NCI-H1092 treated with DMSO at 0.1 percent for 48 hours (cell line): Measurements from ENCODE around the gene PILRA.

ENCODE experiments used
- DNase-seq: peaks from one replicate; lab custom pipeline; 2025; lab: John Stamatoyannopoulos, UW

The PILRA gene

DNA sequence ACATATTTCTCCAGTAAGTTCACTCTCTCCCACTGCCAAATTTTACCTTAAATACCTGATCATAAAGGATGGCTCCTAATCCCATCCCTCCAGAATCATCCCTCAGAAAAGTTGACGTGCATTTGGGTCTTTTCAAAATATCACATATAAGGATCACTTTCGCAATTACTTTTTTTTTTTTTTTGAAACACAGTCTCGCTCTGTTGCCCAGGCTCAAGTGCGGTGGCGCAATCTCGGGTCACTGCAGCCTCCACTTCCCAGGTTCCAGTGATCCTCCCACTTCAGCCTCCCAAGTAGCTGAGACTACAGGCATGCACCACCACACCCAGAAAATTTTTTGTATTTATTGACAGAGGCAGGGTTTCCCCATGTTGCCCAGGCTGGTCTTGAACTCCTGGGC, 37.8 kb downstream of the PILRA start:
- no peak for DNase-seq

DNA sequence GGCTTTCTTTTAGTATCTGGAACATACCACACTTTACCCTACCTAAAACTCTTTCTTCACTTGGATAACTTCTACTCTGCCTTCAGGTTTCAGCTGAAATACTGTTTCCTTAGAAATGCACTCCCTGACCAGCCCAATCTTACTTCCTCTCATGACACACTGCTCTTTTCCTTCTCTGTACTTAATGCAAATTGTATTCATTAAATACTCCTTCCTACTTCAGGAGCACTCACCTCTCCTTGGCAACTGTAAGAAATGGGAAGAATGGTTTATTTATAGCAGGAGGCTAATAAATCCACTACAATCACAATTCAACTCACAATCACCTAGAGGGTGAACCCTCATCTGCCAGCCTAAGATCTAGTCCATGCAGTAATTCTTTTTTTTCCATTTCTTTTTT, 40.1 kb downstream of the PILRA start:
- no peak for DNase-seq

- DNase-seq: no peak
These were observed 40.6 kb downstream of the PILRA start for GRCh38 chr7:100413889-100414288.

- DNase-seq: no peak
These were observed 42.2 kb downstream of the PILRA start for GRCh38 chr7:100415448-100415847.

- no peak for DNase-seq
These were observed 45.8 kb downstream of the PILRA start for GRCh38 chr7:100418930-100419659.

DNA sequence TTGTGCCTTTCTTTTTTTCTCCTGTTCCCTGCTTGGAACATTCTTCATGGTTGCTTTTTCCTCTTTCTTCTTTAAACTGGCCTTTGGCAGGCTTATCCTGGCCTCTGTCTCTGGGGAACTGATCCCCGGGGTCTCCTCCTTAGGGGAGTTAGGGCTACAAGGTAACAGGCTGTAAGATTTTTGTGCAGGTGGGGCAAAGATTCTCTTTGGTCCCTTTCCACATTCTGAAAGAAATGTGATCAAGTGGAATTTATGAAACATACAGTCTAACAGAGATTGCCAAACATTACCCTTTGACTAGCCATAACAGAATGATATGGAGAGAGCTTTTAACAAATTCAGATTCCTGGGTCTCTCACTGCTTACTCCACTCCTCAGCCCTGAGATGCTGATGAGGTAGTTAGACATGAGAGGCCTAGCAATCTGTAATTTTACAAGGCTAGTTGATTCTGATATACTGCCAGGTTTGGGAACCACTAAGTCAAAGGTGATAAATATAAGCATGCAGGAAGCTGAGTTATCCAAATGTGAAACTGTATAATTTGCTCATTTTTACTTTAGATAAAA, 46.5 kb downstream of the PILRA start:
- no peak for DNase-seq

- DNase-seq: no peak
These were observed 50.0 kb downstream of the PILRA start for GRCh38 chr7:100423315-100423714.

GRCh38 chr7:100425347-100425746, 52.1 kb downstream of the PILRA start:
- DNase-seq: no peak

- no peak for DNase-seq
These were observed 53.2 kb downstream of the PILRA start for GRCh38 chr7:100426516-100426915.

DNA sequence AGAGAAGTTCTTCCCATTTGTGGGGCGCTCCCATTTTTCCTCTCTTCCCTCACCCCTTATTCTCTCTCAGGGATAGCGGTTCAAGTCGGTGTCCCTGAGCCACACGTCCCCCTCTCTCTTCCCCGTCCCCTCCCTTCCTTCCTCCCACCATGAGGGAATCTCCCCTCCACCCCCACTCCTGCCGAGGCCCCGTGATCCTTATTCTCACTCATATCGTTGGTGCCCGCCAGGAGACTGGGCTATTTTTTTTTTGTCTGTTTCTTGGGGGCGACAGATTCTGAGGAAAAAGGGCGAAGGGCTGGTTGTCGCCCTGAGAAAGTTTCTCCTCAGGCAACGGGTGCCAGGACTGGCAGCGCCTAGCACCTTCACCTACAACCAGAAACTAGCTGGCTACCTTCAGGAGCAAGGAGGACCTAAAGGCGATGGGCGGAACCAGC, 54.5 kb downstream of the PILRA start:
- DNase-seq: no peak

GRCh38 chr7:100428199-100428966, 55.1 kb downstream of the PILRA start, which contains the start of gene ZCWPW1:
ZCWPW1 (minus strand) TSS chr7:100428703; CDS start chr7:100420649, 8,054 bp downstream.
- peak; percentile 99 for DNase-seq

- peak; percentile 100 for DNase-seq
These were observed 55.8 kb downstream of the PILRA start for GRCh38 chr7:100428967-100429636.

DNA sequence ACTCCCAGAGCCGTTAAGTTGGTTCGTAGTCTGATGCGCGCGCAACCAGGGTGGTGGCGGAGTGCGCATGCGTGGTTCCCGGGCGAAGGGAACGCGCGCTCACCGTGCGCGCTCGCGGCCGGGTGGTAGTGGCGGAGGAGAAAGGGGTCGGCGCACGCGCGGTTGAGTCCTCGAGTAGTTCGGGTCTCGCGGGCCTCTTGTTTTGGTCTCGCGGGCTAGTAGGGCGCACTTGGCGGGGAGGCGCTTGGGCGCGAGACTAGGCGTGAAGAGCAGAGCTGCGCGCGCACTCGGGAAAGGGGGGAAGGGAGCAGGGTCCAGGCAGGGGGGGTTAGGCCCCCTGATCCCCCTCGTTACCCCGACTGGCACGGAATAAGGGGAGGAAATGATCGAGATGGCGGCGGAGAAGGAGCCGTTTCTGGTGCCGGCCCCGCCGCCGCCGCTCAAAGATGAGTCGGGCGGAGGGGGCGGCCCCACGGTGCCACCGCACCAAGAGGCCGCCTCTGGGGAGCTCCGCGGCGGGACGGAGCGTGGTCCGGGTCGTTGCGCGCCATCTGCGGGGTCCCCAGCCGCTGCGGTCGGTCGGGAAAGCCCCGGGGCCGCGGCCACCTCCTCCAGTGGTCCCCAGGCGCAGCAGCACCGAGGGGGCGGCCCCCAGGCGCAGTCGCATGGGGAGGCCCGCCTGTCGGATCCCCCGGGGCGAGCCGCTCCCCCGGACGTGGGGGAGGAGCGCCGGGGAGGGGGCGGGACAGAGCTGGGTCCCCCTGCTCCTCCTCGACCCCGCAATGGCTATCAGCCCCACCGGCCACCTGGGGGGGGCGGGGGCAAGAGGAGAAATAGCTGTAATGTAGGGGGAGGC, 56.6 kb downstream of the PILRA start, which contains the start of gene MEPCE:
Gene MEPCE (plus strand): TSS at position 195 of the 856 bp plus-strand sequence. CDS start 188 bp downstream, at position 383.
- peak; percentile 99 for DNase-seq

DNA sequence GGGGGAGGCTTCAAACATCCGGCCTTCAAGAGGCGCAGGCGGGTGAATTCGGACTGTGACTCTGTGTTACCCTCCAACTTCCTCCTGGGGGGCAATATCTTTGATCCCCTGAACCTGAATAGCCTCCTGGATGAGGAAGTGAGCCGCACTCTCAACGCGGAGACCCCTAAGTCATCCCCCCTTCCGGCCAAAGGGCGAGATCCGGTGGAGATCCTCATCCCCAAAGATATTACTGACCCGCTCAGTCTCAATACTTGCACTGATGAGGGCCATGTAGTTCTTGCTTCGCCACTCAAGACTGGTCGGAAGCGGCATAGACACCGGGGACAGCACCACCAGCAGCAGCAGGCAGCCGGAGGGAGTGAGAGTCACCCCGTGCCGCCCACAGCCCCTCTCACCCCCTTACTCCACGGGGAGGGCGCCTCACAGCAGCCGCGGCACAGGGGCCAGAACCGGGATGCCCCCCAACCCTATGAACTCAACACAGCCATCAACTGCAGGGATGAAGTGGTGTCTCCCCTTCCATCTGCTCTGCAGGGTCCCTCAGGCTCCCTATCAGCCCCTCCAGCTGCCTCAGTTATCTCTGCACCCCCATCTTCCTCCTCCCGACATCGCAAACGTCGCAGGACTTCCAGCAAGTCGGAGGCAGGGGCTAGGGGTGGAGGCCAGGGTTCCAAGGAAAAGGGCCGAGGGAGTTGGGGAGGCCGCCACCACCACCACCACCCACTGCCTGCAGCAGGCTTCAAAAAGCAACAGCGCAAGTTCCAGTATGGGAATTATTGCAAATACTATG, 57.4 kb downstream of the PILRA start:
- DNase-seq: no peak

GRCh38 chr7:100431286-100431735, 58.0 kb downstream of the PILRA start:
- DNase-seq: no peak

- no peak for DNase-seq
These were observed 58.8 kb downstream of the PILRA start for GRCh38 chr7:100432053-100432452.

DNA sequence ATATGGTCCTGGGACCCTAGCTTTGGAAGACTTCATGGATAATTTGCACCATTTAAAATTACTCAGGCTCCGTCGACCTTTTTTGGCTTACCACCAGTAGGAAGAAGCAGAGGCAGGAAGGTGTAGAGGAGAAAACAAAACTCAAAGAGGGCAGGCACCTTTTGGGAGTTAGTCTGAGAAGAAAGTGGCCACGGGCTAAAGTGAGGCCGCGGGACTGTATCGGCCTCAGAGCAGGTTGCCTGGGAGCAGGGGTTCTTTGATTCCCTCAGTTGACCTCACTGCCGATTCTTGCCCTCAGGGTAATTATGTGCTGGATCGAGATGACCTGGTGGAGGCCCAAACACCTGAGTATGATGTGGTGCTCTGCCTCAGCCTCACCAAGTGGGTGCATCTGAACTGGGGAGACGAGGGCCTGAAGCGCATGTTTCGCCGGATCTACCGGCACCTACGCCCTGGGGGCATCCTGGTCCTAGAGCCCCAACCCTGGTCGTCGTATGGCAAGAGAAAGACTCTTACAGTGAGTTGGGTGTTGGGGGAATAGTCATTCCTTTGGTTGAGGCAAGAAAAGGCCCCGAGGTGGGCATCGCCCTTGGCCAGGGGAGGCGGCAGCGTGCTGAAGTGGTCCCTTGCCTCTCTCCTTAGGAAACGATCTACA, 59.5 kb downstream of the PILRA start:
- no peak for DNase-seq

- no peak for DNase-seq
These were observed 59.9 kb downstream of the PILRA start for GRCh38 chr7:100433276-100433591.

DNA sequence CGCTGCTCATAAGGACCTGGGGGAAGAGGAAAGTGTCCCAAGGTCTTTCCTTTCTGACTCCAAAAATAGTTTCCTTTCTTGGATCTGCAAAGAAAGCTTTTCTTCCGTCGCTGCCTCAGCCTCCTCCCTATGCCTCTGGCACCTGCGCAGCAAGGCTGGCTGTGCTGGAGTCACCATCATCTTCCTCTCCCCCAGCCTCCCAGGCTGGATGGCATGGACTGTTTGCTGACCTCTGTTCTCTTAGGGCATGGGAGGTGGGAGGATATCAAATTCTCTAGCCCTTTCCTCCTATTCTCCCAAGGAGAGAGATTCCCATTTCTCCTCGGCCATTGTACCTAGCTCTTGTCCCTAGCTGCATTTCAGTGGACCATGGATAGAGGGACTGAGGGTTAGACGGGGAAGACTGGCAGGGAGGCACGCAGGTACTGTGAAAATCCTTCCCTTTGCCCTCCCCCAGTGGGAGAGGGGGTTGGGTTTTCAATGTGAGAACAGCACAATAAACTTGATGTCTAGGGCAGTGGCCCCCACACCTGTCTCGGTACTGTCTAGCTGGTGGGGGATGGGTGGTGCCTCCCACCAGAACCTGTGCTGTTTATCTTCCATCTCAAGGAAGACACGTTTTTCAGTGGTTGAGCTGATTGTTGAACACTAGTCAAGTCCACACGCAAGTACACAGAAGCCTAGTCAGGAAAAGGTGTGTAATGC, 60.5 kb downstream of the PILRA start:
- no peak for DNase-seq
